ENCODE results near the gene AGAP1.

AGAP1 gene

DNA sequence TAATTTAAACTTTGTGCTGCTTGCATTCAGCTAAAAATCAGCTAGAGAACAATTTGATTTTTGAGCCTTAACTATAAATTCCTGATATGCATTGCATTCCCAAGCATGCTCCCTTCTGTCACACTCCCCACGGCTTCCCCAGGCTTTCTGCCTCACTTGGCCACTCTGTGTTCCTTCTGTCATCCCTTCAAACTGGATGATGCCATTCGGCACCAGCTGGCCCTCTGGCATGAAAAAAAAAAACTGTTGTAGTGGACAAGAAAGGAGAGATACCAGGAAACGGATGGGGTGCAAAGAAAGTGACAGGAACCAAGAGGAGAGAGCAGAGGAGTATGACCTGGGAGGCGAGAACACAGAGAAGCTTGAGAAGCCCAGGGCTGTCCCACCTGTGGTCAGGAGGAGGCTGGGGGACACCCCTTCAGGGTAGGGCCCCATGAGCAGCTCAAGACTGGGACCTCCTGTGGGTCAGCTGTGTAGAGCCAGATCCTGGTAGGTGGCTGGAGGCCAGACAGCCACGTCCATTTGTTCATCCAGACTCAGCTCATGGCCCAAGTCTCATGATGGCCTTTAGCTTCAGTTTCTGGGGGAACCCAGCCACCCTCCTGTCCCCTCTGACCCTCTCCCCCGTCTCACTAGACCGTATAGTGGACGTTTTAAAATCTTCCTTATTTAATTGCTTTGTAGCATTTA, 462.6 kb downstream of the AGAP1 start:
- TF ChIP-seq, protein P1, sequence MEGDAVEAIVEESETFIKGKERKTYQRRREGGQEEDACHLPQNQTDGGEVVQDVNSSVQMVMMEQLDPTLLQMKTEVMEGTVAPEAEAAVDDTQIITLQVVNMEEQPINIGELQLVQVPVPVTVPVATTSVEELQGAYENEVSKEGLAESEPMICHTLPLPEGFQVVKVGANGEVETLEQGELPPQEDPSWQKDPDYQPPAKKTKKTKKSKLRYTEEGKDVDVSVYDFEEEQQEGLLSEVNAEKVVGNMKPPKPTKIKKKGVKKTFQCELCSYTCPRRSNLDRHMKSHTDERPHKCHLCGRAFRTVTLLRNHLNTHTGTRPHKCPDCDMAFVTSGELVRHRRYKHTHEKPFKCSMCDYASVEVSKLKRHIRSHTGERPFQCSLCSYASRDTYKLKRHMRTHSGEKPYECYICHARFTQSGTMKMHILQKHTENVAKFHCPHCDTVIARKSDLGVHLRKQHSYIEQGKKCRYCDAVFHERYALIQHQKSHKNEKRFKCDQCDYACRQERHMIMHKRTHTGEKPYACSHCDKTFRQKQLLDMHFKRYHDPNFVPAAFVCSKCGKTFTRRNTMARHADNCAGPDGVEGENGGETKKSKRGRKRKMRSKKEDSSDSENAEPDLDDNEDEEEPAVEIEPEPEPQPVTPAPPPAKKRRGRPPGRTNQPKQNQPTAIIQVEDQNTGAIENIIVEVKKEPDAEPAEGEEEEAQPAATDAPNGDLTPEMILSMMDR (IDR thresholded peaks at IDR 0.05; ENCODE audit: control insufficient read depth, extremely low read depth, insufficient read depth): no peak
- H3K4me3 ChIP-seq (ENCODE audit: low read depth, low read length): no peak overlapping the region
- no peak for DNase-seq (ENCODE audit: low read depth)

DNA sequence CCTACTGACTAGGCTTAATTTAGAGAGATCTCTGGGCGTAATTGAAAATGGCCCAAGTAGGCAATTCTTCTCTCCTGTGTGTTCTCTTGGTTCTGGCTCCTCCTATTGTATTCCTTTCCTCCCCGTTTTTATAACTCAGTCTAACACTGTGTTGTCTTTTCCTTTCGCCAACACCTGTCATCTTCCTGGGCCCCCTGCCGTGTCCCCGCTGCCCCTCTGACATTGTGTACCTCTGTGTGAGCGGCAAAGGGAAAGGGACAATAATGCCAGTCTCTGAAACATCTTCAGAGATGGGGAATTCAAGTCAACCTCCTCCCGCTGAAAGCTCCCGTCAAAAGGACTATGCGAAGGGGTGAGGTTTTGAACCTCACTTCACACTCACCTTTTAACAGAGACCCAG, 463.4 kb downstream of the AGAP1 start:
- TF ChIP-seq, protein P1 (IDR thresholded peaks at IDR 0.05; ENCODE audit: control insufficient read depth, extremely low read depth, insufficient read depth): no peak
- DNase-seq (ENCODE audit: low read depth): no peak
- H3K4me3 ChIP-seq (ENCODE audit: low read depth, low read length): no peak overlapping the region

DNA sequence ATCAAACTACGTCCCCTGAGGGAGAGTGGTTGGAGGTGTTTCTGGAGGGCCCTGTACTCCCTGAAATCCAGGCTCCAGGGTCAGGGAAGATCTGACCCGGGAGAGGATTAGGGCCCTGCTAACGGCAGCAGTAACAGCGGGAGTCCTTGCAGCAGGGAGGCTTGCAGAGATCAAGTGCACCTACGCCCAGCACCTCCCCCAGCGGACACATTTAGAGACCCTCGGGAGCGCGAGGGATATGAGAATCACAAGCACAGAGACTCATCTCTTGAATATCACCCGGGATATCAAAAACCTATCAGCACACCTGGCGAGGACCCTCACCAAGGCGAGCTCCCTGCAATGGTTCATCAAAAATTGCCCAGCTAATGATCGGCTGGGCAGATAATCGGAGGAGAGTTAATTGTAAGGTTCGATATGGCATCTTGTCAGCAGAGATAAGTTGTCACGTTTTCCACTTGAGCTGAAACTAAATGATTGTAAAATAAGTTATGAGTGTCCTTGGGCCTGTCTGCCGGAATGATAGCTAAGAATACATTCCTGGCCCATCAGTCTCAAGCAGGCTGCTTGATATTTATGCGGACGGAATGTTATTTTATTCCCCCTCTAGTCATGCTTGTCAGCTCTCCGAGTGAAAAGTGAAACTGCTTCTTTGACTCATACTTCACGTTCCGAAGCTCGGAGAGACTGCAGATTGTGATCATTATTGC, 464.5 kb downstream of the AGAP1 start:
- H3K4me3 ChIP-seq (ENCODE audit: low read depth, low read length): no peak overlapping the region

DNA sequence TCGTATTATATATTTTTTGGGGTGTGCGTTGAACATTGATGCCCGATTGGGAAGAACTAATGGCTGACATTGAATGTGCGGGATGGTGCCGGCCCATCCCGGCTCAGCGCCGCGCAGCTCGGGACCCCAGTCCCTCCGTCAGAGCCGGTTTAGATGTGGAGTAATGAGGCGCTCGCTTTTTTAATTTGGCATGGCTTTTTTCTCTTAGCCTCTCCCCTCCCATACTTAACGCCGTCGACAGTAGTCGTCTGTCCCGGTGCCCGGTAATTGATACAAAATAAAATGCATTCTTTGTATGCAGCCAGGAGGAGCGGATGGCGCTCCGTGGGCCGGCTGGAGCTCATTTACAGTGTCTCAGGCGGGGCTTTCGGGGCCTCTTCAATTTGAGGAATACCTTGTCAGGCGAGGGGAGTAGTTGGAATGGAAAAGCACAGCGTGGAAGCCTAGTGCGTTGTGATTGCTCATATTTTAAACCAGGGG, 465.1 kb downstream of the AGAP1 start:
- DNase-seq (ENCODE audit: low read depth): no peak
- TF ChIP-seq, protein P1 (IDR thresholded peaks at IDR 0.05; ENCODE audit: control insufficient read depth, extremely low read depth, insufficient read depth): no peak
- no peak overlapping the region for H3K4me3 ChIP-seq (ENCODE audit: low read depth, low read length)

More for the DNA sequence above, 464.5 kb downstream of the AGAP1 start:
- TF ChIP-seq, protein P1 (IDR thresholded peaks at IDR 0.05; ENCODE audit: control insufficient read depth, extremely low read depth, insufficient read depth): no peak
- no peak for DNase-seq (ENCODE audit: low read depth)

DNA sequence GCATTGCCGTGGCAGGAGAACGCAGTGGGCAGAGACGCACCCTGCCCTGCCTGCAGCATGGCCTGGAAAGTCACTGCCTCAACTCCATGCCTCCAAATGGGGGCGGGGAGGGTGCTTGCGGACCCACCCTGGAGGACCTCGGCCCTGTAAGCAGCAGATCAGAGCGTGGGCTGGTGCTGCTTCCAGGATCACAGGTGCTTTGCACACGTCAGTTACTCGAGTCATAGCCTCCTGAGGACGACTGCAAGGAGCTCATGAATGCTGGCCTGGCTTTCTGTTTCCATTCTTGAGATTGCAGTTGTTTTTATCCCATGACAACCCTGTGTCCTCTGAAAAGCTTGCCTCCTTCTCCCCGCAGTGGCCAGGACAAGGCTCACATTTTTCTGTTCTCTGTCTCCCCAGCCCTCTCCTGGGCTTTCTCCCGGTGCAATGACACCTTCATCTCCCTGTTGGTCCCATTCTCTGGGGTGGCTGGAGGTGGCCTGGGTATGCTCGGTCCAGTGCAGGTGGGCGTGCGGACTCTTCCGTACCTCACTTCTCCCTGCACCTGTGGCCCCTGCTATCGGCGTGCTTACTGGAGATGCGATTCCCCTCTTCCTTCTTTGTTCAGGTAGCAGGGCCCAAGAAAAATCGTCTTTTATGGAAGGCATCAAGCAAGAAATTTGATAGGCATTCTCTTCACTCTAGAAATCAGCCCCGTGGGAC, 466.3 kb downstream of the AGAP1 start:
- TF ChIP-seq, protein P1 (IDR thresholded peaks at IDR 0.05; ENCODE audit: control insufficient read depth, extremely low read depth, insufficient read depth): no peak
- no peak for DNase-seq (ENCODE audit: low read depth)
- H3K4me3 ChIP-seq (ENCODE audit: low read depth, low read length): no peak overlapping the region

DNA sequence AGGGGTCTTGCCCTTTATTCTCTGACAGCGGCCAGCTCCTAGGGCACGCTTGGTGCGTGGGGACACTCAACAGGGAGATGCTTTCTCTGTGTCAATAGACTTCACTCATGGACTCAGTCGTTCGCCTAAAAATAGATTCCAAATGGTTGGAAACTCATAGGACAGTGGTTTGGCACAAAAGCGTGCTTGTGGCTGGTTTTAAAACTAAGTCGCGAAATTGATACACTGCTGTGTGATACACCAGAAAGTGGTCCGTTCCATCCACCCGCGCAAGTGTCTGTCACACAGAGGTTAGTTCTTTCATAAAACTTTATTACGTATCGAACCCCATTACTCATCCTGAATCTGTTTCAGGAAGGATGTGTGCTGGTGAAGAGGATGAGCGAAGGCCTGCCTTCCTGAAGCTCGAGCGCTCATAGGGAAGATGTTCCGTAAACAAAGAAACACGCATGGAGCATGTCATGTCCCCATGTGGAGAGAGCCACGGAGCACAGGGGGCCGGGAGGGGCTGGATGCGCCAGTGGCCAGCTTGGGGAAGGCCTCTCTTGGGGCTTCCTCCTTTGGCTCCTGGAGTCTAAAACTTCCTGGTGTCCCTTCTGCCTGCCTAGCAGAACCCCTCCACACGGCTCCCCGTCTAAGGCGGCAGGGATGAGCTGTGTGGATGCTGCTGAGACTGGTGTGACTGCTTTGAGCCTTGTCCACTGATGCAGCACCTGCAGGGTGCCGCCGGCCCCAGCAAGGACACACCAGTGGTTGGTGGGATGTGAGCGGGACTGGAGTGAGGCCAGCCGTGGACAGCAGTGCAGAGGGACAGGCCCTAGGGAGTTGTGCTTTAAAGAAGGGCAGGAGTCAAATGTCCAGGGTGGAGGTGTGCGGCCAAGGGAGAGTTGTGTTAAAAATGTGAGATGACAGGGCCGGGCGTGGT, 467.1 kb downstream of the AGAP1 start:
- no peak overlapping the region for H3K4me3 ChIP-seq (ENCODE audit: low read depth, low read length)
- no peak for DNase-seq (ENCODE audit: low read depth)
- TF ChIP-seq, protein P1 (IDR thresholded peaks at IDR 0.05; ENCODE audit: control insufficient read depth, extremely low read depth, insufficient read depth): no peak
